Ovary (tissue), 10 donors: ENCODE data around the gene SMG9. TPM values are rescaled to one million over a fixed set of nuclear protein-coding genes. Genes with fewer than 3 reads are reported as not detected.

ENCODE experiments used
- DNase-seq, 5 donors: peaks; one replicate each; pipeline ENCODE4 v3.0.0-alpha.2; 2019 to 2020
- H3K27ac ChIP-seq, 2 donors: fragments of 200-600 bp; one replicate each; pipeline versions ENCODE4 v1.5.1 to v1.8.0; 2019 to 2022
- H3K27me3 ChIP-seq: fragments of 200-600 bp; one replicate; pipeline ENCODE4 v1.8.0; 2022
- H3K36me3 ChIP-seq: fragments of 200-600 bp; sonication (generic); one replicate; pipeline ENCODE4 v1.5.1; 2019
- H3K4me1 ChIP-seq: one replicate; pipeline ENCODE4 v1.8.1; 2013; ENCODE audit warnings: mild to moderate bottlenecking, moderate library complexity; ENCODE audit not compliant: insufficient read depth
- H3K4me3 ChIP-seq: fragments of 200-600 bp; sonication (generic); one replicate; pipeline ENCODE4 v1.5.1; 2017
- H3K9me3 ChIP-seq, 2 donors: fragments of 200-600 bp in 1 of 2; sonication (generic) in 1 of 2; one replicate each; pipeline versions ENCODE4 v1.5.1 to v1.8.1; 2013 to 2019; ENCODE audit warnings: mild to moderate bottlenecking in 1 of 2, moderate library complexity in 1 of 2
- CTCF ChIP-seq, 3 donors: fragments of 450-650 bp in 2 of 3; fragments of 200-600 bp in 1 of 3; IDR thresholded peaks; one replicate each; pipeline versions ENCODE4 v1.5.1 to v1.8.0; 2016 to 2022; ENCODE audit warnings: antibody characterized with exemption in 3 of 3, mild to moderate bottlenecking in 1 of 3
- EP300 ChIP-seq: sonication (generic); formaldehyde crosslinking; IDR thresholded peaks from one replicate; pipeline ENCODE4 v1.6.1; 2017; ENCODE audit warnings: antibody characterized with exemption
- POLR2A ChIP-seq: fragments of 450-650 bp; IDR thresholded peaks from one replicate; pipeline ENCODE4 v1.6.1; 2017; ENCODE audit warnings: antibody characterized with exemption, mild to moderate bottlenecking, moderate library complexity
- WGBS, 3 donors: extraction: QIAGEN DNeasy Blood & Tissue Kit in 1 of 3; methylation state at CpG; one replicate each; pipeline versions ENCODE4 v1.1.5 to v1.1.7; 2013 to 2017; 5-methylcytosine and 5-hydroxymethylcytosine counted together
- intact Hi-C, 4 donors: fragments of 100-400 bp; cut with DNase I; formaldehyde crosslinking; loops; one replicate each; pipeline versions ENCODE4 v1.11.0 to v1.15.1; 2022 to 2023
- long read RNA-seq, 3 donors: library from polyadenylated mRNA in 2 of 3; unstranded in 2 of 3; transcript quantifications; one replicate each; pipeline ENCODE4 v2.0.0 and lab custom pipeline, GENCODE V29; 2021 to 2026
- polyA plus RNA-seq, 2 donors: library from polyadenylated mRNA; stranded (reverse); fragments of 200-250 nt in 1 of 2; fragments of 350-450 nt in 1 of 2; fragmentation: Illumina TruSeq in 1 of 2; extraction: RNeasy Lipid Tissue Mini Kit (QIAGEN cat#74804) in 1 of 2; gene quantifications; one replicate each; pipeline ENCODE4 v1.2.3, GENCODE V29; 2013 to 2014
- total RNA-seq, 7 donors: library from RNA; depleted of rRNA in 2 of 7; stranded (reverse); fragments of >200 nt in 2 of 7; fragmentation: NEBNext Ultra II Directional in 3 of 7; extraction: Animal tissue kit (Norgen Biotek cat#: 25700) in 3 of 7; gene quantifications; one replicate each; pipeline versions ENCODE4 v1.1.0 to v1.2.4, GENCODE V29; 2016 to 2023
- donor health status: DM: no; HTN: no; CAD: no; lungs with moderate emphysema.
- donor health status: DM: no; HTN: no; CAD: no.
- donor health status: Bipolar disorder and iron deficiency.
- donor health status: DM: yes; HTN: yes; CAD: no.
- donor health status: DM: no; HTN: no; CAD: no.
- donor health status: DM: yes; HTN: yes; CAD: no.

SMG9 gene, protein sequence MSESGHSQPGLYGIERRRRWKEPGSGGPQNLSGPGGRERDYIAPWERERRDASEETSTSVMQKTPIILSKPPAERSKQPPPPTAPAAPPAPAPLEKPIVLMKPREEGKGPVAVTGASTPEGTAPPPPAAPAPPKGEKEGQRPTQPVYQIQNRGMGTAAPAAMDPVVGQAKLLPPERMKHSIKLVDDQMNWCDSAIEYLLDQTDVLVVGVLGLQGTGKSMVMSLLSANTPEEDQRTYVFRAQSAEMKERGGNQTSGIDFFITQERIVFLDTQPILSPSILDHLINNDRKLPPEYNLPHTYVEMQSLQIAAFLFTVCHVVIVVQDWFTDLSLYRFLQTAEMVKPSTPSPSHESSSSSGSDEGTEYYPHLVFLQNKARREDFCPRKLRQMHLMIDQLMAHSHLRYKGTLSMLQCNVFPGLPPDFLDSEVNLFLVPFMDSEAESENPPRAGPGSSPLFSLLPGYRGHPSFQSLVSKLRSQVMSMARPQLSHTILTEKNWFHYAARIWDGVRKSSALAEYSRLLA
- total RNA-seq, result 10 to 100 TPM; 13.9 to 34.8 (median 24.2) TPM
- polyA plus RNA-seq, result 10 to 100 TPM; 15.7 to 15.9 TPM
- long read RNA-seq, donor 1, full-length matches to known transcripts, result 10 of 22 reads
- long read RNA-seq, donor 1, partial matches to known transcripts, result 9 of 22 reads
- long read RNA-seq, donor 1, other reads (novel, unspliced or antisense), result 3 of 22 reads
- long read RNA-seq, donor 2, full-length matches to known transcripts, result 19 of 19 reads
- long read RNA-seq, donor 2, partial matches to known transcripts, result 0 of 19 reads
- long read RNA-seq, donor 2, other reads (novel, unspliced or antisense), result 0 of 19 reads
- long read RNA-seq, donor 3, full-length matches to known transcripts, result 6 of 8 reads
- long read RNA-seq, donor 3, partial matches to known transcripts, result 0 of 8 reads
- long read RNA-seq, donor 3, other reads (novel, unspliced or antisense), result 2 of 8 reads

GRCh38 chr19:43754503-43755255 lies at the start of gene SMG9:
TSS of gene SMG9 (minus strand) at chr19:43754962. CDS start at chr19:43750741, 4,221 bp downstream.
- Histone ChIP-seq H3K27me3 (no peaks in the 10 kb centered on the region), H3K4me3 (peak within 1 kb of the TSS; percentile 42), H3K9me3 (no peaks in the 10 kb centered on the region), H3K27ac (peak within 1 kb of the TSS; percentile 96 to 98), H3K36me3 (no peaks in the 10 kb centered on the region), H3K4me1 (peaks cover 1% of the 10 kb centered on the region)
- intact Hi-C loops, result loop anchor here in 1 of 4 donors (5.0 kb wide), 1 partner anchor 463 kb away; no protein-coding TSS in a partner anchor
- DNase-seq, result peak; percentile 98 to 99 (median 99)
- WGBS, 3 donors, result 0 to 1% (median 0%) methylated on average over 64 to 79 of the region's 79 CpGs
- TF ChIP-seq CTCF (IDR thresholded peaks at IDR 0.05) (peak in 1 of 3 donors; percentile 27), POLR2A (peak; percentile 85), EP300 (no peak)

- Histone ChIP-seq H3K36me3 (no peaks in the 10 kb centered on the region), H3K27me3 (no peaks in the 10 kb centered on the region), H3K4me1 (no peaks in the 10 kb centered on the region), H3K27ac (no peak overlapping the region), H3K4me3 (no peak overlapping the region), H3K9me3 (no peaks in the 10 kb centered on the region)
- intact Hi-C loops, result no loop called here
- WGBS, 3 donors, result 41 to 50% (median 44%) methylated on average over 2 of the region's 2 CpGs
- DNase-seq, result no peak
- TF ChIP-seq CTCF (IDR thresholded peaks at IDR 0.05) (no peak), EP300 (no peak), POLR2A (no peak)
Observed at GRCh38 chr19:43804432-43804831, 49.7 kb upstream of the SMG9 start.

- no peak within 1 kb of the TSS for H3K27ac ChIP-seq
- no peaks in the 10 kb centered on the region for H3K36me3 ChIP-seq
- no peak for TF ChIP-seq POLR2A
- no peak for TF ChIP-seq CTCF (IDR thresholded peaks at IDR 0.05)
- TF ChIP-seq EP300, result no peak
- intact Hi-C loops, result no loop called here
- H3K27me3 ChIP-seq, result no peaks in the 10 kb centered on the region
- peaks cover 4% of the 10 kb centered on the region for H3K4me1 ChIP-seq
- no peaks in the 10 kb centered on the region for H3K9me3 ChIP-seq
- 41 to 51% (median 51%) methylated on average over 12 of the region's 12 CpGs for WGBS, 3 donors
- no peak within 1 kb of the TSS for H3K4me3 ChIP-seq
- DNase-seq, result no peak
Observed at GRCh38 chr19:43802216-43802951, 47.6 kb upstream of the SMG9 start, which contains the start of gene LYPD5. TSS of gene LYPD5 (minus strand) at chr19:43802447. CDS start at chr19:43802380, 67 bp downstream.
